SK-N-SH (cell line): ENCODE data around the gene MGLL.

Experiments used
- EP300 ChIP-seq, 2 experiments: IDR thresholded peaks; 2 replicates each; pipeline versions ENCODE4 v1.4.0 to v1.6.1; 2012; ENCODE audit warnings: borderline replicate concordance in 1 of 2, low read depth in 1 of 2, low read length in 1 of 2
- SMC3 ChIP-seq: IDR thresholded peaks from 2 replicates; pipeline ENCODE4 v1.6.1; 2012; ENCODE audit warnings: low read depth, low read length, improper control_type of control experiment
- TF ChIP-seq, protein P1 (sequence below): fragments of 200-600 bp; sonication (generic); IDR thresholded peaks from 2 replicates; pipeline ENCODE4 v1.6.1; 2017; ENCODE audit warnings: antibody characterized with exemption, mild to moderate bottlenecking, moderate library complexity
- TF ChIP-seq, protein P2 (sequence below): IDR thresholded peaks from 2 replicates; pipeline ENCODE4 v1.4.0; 2012; ENCODE audit warnings: low read depth

DNA sequence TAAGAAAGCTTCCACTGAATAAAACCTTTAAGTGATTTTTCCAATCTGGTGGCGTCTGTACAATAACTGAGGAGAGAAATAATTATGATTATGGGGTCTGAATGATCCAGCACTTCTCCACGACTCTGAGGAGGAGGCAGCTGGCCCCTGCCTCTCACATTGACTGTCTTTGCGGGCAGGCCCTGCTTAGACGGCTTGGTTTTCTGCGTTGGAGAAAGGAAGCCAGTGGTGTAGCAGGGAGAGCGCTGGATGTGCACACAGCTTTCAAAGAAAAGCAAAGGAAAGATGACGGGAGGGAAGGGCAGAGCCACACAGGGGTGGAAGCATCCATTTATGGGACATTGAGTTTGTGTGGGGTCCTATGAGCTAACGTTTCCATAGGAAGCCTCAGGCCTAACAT is 62.5 kb downstream of the MGLL start:
- TF ChIP-seq EP300 (IDR thresholded peaks at IDR 0.05; ENCODE audit: borderline replicate concordance in 1 of 2, low read depth in 1 of 2, low read length in 1 of 2) (no peak), SMC3 (no peak)
- TF ChIP-seq, protein P1, sequence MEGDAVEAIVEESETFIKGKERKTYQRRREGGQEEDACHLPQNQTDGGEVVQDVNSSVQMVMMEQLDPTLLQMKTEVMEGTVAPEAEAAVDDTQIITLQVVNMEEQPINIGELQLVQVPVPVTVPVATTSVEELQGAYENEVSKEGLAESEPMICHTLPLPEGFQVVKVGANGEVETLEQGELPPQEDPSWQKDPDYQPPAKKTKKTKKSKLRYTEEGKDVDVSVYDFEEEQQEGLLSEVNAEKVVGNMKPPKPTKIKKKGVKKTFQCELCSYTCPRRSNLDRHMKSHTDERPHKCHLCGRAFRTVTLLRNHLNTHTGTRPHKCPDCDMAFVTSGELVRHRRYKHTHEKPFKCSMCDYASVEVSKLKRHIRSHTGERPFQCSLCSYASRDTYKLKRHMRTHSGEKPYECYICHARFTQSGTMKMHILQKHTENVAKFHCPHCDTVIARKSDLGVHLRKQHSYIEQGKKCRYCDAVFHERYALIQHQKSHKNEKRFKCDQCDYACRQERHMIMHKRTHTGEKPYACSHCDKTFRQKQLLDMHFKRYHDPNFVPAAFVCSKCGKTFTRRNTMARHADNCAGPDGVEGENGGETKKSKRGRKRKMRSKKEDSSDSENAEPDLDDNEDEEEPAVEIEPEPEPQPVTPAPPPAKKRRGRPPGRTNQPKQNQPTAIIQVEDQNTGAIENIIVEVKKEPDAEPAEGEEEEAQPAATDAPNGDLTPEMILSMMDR: no peak
- TF ChIP-seq, protein P2, sequence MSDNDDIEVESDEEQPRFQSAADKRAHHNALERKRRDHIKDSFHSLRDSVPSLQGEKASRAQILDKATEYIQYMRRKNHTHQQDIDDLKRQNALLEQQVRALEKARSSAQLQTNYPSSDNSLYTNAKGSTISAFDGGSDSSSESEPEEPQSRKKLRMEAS: no peak
